HepG2 (cell line): ENCODE measurements around the gene RASGRP4.

Source experiments
- ATF1 ChIP-seq: IDR thresholded peaks from 2 replicates; pipeline ENCODE4 v1.6.1; 2016; ENCODE audit warnings: mild to moderate bottlenecking, control low read depth
- CTCF ChIP-seq: sonication (generic); formaldehyde crosslinking; IDR thresholded peaks from 2 replicates; pipeline ENCODE4 v1.5.0; 2020; ENCODE audit warnings: mild to moderate bottlenecking, missing genetic modification reagents, moderate library complexity
- ETS1 ChIP-seq: sonication (generic); formaldehyde crosslinking; IDR thresholded peaks from 2 replicates; pipeline ENCODE4 v1.4.0; 2020; ENCODE audit warnings: missing genetic modification reagents
- PCBP1 ChIP-seq: fragments of 200-400 bp; formaldehyde crosslinking; IDR thresholded peaks from 2 replicates; pipeline ENCODE4 v1.6.1; 2017; ENCODE audit warnings: mild to moderate bottlenecking, low read depth, low read length, borderline replicate concordance
- PITX1 ChIP-seq: sonication (generic); formaldehyde crosslinking; IDR thresholded peaks from 2 replicates; pipeline ENCODE4 v1.5.1; 2020; ENCODE audit warnings: mild to moderate bottlenecking, missing genetic modification reagents
- PRDM15 ChIP-seq: sonication (generic); formaldehyde crosslinking; IDR thresholded peaks from 2 replicates; pipeline ENCODE4 v1.4.0; 2020; ENCODE audit warnings: missing genetic modification reagents
- TEAD3 ChIP-seq: optimal IDR thresholded peaks from 2 replicates; pipeline ENCODE3; 2016; ENCODE audit warnings: borderline replicate concordance

GRCh38 chr19:38402623-38402966 is 23.4 kb downstream of the RASGRP4 start:
- TF ChIP-seq CTCF (CRISPR knock-in tag) (no peak), PRDM15 (CRISPR knock-in tag) (no peak), PITX1 (CRISPR knock-in tag) (no peak), ATF1 (CRISPR knock-in tag) (no peak), ETS1 (CRISPR knock-in tag) (no peak), PCBP1 (no peak), TEAD3 (CRISPR knock-in tag) (no peak)
